HepG2 (cell line): ENCODE measurements around the gene KIAA0232. TPM values are rescaled to one million over a fixed set of nuclear protein-coding genes. Genes with fewer than 3 reads are reported as not detected.

Experiments used
- HNF4G ChIP-seq, 2 experiments: sonication (generic) in 1 of 2; formaldehyde crosslinking in 1 of 2; IDR thresholded peaks; 2 replicates each; pipeline versions ENCODE4 v1.4.0 to v1.6.1; 2011 to 2020; ENCODE audit warnings: borderline replicate concordance in 2 of 2, low read depth in 2 of 2, mild to moderate bottlenecking in 2 of 2, low read length in 1 of 2, missing genetic modification reagents in 1 of 2, moderate library complexity in 1 of 2
- ONECUT2 ChIP-seq: sonication (generic); formaldehyde crosslinking; IDR thresholded peaks from 2 replicates; pipeline ENCODE4 v1.4.0; 2020; ENCODE audit warnings: missing genetic modification reagents
- PAX8 ChIP-seq: sonication (generic); formaldehyde crosslinking; IDR thresholded peaks from 2 replicates; pipeline ENCODE4 v1.8.0; 2022; ENCODE audit warnings: mild to moderate bottlenecking, missing genetic modification reagents, borderline replicate concordance
- PTBP1 ChIP-seq: fragments of 200-400 bp; formaldehyde crosslinking; IDR thresholded peaks from 2 replicates; pipeline ENCODE4 v1.6.1; 2018; ENCODE audit warnings: low read length, low read depth; ENCODE audit not compliant: poor library complexity, severe bottlenecking
- RBFOX2 ChIP-seq: fragments of 200-400 bp; formaldehyde crosslinking; IDR thresholded peaks from 2 replicates; pipeline ENCODE4 v1.6.1; 2017; ENCODE audit warnings: low read depth, mild to moderate bottlenecking, low read length
- SMAD3 ChIP-seq: sonication (generic); formaldehyde crosslinking; IDR thresholded peaks from 2 replicates; pipeline ENCODE4 v1.4.0; 2020; ENCODE audit warnings: missing genetic modification reagents
- SRF ChIP-seq: IDR thresholded peaks from 2 replicates; pipeline ENCODE4 v1.6.1; 2011; ENCODE audit warnings: mild to moderate bottlenecking, low read depth, low read length, moderate library complexity
- U2AF1 ChIP-seq: fragments of 200-400 bp; formaldehyde crosslinking; optimal IDR thresholded peaks from 2 replicates; pipeline ENCODE3; 2017; ENCODE audit warnings: mild to moderate bottlenecking, low read depth, low read length
- ZFP82 ChIP-seq: sonication (generic); formaldehyde crosslinking; IDR thresholded peaks from 2 replicates; pipeline ENCODE4 v1.5.1; 2020; ENCODE audit warnings: mild to moderate bottlenecking, missing genetic modification reagents, borderline replicate concordance
- ZNF564 ChIP-seq: sonication (generic); formaldehyde crosslinking; IDR thresholded peaks from 2 replicates; pipeline ENCODE4 v1.8.1; 2023; ENCODE audit warnings: mild to moderate bottlenecking, missing genetic modification reagents
- polyA plus RNA-seq, 8 experiments: library from polyadenylated mRNA; depleted of rRNA in 3 of 8; stranded (reverse) in 7 of 8; unstranded in 1 of 8; fragments of >200 nt; fragmentation: Illumina TruSeq in 4 of 8; extraction: Trizol in 4 of 8; gene quantifications; 2 replicates each; pipeline versions ENCODE4 v1.2.1 to v1.2.3, GENCODE V29; 2011 to 2016; ENCODE audit warnings: low read depth in 4 of 8, missing spikeins in 1 of 8, mixed read lengths in 1 of 8; ENCODE audit not compliant: insufficient read depth in 1 of 8
- total RNA-seq, 5 experiments: library from RNA; depleted of rRNA; stranded (reverse); fragments of >200 nt; fragmentation: Illumina TruSeq; extraction: Trizol; gene quantifications; 2 replicates each; pipeline ENCODE4 v1.2.3, GENCODE V29; 2016; ENCODE audit warnings: low read depth in 1 of 5
- TF ChIP-seq, protein P1 (sequence below): sonication (generic); formaldehyde crosslinking; IDR thresholded peaks from 2 replicates; pipeline ENCODE4 v1.5.0; 2020; ENCODE audit warnings: missing genetic modification reagents
- TF ChIP-seq, protein P2 (sequence below): sonication (generic); formaldehyde crosslinking; IDR thresholded peaks from 2 replicates; pipeline ENCODE4 v1.5.0; 2020; ENCODE audit warnings: mild to moderate bottlenecking, missing genetic modification reagents
- TF ChIP-seq, protein P3 (sequence below), 2 experiments: sonication (generic) in 1 of 2; formaldehyde crosslinking in 1 of 2; IDR thresholded peaks; 2 replicates each; pipeline versions ENCODE4 v1.5.1 to v1.6.1; 2011 to 2020; ENCODE audit warnings: borderline replicate concordance in 1 of 2, low read depth in 1 of 2, low read length in 1 of 2, mild to moderate bottlenecking in 1 of 2, missing genetic modification reagents in 1 of 2, moderate library complexity in 1 of 2
- TF ChIP-seq, protein P4 (sequence below): IDR thresholded peaks from 2 replicates; pipeline ENCODE4 v1.6.1; 2016; ENCODE audit warnings: missing biosample characterization, missing genetic modification reagents, low read depth
- TF ChIP-seq, protein P5 (sequence below): sonication (generic); formaldehyde crosslinking; IDR thresholded peaks from 2 replicates; pipeline ENCODE4 v1.5.1; 2020; ENCODE audit warnings: missing genetic modification reagents, mild to moderate bottlenecking, borderline replicate concordance
- TF ChIP-seq, protein P6 (sequence below): sonication (generic); formaldehyde crosslinking; IDR thresholded peaks from 2 replicates; pipeline ENCODE4 v1.8.1; 2023; ENCODE audit warnings: mild to moderate bottlenecking, missing genetic modification reagents, borderline replicate concordance

KIAA0232 gene
- total and polyA plus RNA-seq, 2 of the 13 experiments (the other 11 are each of a cell fraction or from before 2014, with no cell fraction given): 7.8 to 17.1 TPM

DNA sequence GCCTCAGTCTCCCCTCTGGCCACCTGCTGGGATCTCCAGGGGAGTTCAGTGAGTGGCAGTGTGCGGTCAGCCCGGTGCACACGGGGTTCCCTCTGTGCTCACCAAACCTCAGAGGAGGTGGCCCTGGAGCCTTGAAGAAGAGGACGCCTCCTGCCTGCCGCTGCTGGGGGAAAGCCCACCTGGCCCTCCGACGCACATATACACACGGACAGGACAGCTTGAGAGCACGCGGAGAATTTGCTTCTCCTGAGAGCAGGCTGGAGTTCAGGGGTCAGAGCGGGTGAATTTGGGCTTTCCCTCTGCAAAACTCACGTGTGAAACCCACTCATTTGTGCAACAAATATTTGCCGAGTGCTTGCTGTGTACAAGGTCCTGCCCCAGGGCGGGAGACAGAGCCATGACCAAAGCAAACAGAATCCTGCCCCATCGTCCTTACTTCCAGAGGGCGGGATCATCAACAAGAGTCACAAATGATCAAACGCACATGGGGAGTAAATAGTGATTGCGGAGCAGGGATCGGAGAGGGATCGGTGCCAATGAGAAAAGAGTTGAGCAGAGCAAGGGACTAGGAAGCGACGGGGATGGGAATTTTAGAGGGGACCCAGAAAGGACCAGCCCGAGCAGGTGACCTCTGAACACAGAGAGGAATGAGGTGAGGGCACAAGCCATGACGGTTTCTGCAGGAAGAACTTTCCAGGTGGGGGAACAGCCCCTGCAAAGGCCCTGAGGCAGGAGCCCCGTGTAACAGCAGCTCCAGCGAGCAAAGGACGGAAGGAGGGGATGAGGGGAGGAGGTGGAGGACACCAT is 49.0 kb upstream of the KIAA0232 start (continued):
- TF ChIP-seq, protein P1, sequence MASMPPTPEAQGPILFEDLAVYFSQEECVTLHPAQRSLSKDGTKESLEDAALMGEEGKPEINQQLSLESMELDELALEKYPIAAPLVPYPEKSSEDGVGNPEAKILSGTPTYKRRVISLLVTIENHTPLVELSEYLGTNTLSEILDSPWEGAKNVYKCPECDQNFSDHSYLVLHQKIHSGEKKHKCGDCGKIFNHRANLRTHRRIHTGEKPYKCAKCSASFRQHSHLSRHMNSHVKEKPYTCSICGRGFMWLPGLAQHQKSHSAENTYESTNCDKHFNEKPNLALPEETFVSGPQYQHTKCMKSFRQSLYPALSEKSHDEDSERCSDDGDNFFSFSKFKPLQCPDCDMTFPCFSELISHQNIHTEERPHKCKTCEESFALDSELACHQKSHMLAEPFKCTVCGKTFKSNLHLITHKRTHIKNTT (CRISPR knock-in tag): no peak
- TF ChIP-seq SRF (no peak), U2AF1 (no peak), ONECUT2 (CRISPR knock-in tag) (no peak; the same call in 1 of the 2 replicates), PTBP1 (no peak), PAX8 (no peak), ZFP82 (CRISPR knock-in tag) (peak; percentile 64; the same call in 1 of the 2 replicates), SMAD3 (CRISPR knock-in tag) (peak; percentile 47; the same call in 1 of the 2 replicates), ZNF564 (CRISPR knock-in tag) (peak; percentile 90; the same call in 1 of the 2 replicates), HNF4G (IDR thresholded peaks at IDR 0.05; ENCODE audit: borderline replicate concordance, low read depth, low read length) (0 out of 2 replicates have a peak, but pooled peaks have one; percentile 18), HNF4G (CRISPR knock-in tag; IDR thresholded peaks at IDR 0.05; ENCODE audit: borderline replicate concordance, low read depth) (peak; percentile 31; the same call in 1 of the 2 replicates), RBFOX2 (no peak)
- TF ChIP-seq, protein P2, sequence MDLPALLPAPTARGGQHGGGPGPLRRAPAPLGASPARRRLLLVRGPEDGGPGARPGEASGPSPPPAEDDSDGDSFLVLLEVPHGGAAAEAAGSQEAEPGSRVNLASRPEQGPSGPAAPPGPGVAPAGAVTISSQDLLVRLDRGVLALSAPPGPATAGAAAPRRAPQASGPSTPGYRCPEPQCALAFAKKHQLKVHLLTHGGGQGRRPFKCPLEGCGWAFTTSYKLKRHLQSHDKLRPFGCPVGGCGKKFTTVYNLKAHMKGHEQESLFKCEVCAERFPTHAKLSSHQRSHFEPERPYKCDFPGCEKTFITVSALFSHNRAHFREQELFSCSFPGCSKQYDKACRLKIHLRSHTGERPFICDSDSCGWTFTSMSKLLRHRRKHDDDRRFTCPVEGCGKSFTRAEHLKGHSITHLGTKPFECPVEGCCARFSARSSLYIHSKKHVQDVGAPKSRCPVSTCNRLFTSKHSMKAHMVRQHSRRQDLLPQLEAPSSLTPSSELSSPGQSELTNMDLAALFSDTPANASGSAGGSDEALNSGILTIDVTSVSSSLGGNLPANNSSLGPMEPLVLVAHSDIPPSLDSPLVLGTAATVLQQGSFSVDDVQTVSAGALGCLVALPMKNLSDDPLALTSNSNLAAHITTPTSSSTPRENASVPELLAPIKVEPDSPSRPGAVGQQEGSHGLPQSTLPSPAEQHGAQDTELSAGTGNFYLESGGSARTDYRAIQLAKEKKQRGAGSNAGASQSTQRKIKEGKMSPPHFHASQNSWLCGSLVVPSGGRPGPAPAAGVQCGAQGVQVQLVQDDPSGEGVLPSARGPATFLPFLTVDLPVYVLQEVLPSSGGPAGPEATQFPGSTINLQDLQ (CRISPR knock-in tag): peak; percentile 17; the same call in 1 of the 2 replicates
- TF ChIP-seq, protein P3, sequence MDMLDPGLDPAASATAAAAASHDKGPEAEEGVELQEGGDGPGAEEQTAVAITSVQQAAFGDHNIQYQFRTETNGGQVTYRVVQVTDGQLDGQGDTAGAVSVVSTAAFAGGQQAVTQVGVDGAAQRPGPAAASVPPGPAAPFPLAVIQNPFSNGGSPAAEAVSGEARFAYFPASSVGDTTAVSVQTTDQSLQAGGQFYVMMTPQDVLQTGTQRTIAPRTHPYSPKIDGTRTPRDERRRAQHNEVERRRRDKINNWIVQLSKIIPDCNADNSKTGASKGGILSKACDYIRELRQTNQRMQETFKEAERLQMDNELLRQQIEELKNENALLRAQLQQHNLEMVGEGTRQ (IDR thresholded peaks at IDR 0.05; ENCODE audit: low read depth, low read length): no peak
- TF ChIP-seq, protein P3 (CRISPR knock-in tag; IDR thresholded peaks at IDR 0.05; ENCODE audit: borderline replicate concordance): no peak
- TF ChIP-seq, protein P4, sequence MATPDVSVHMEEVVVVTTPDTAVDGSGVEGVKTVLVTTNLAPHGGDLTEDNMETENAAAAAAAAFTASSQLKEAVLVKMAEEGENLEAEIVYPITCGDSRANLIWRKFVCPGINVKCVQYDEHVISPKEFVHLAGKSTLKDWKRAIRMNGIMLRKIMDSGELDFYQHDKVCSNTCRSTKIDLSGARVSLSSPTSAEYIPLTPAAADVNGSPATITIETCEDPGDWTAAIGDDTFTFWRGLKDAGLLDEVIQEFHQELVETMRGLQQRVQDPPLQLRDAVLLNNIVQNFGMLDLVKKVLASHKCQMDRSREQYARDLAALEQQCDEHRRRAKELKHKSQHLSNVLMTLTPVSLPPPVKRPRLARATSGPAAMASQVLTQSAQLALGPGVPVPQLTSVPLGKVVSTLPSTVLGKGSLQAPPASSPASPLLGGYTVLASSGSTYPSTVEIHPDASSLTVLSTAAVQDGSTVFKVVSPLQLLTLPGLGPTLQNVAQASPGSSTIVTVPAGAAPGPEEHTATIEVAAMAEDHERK (CRISPR knock-in tag): no peak
- TF ChIP-seq, protein P5, sequence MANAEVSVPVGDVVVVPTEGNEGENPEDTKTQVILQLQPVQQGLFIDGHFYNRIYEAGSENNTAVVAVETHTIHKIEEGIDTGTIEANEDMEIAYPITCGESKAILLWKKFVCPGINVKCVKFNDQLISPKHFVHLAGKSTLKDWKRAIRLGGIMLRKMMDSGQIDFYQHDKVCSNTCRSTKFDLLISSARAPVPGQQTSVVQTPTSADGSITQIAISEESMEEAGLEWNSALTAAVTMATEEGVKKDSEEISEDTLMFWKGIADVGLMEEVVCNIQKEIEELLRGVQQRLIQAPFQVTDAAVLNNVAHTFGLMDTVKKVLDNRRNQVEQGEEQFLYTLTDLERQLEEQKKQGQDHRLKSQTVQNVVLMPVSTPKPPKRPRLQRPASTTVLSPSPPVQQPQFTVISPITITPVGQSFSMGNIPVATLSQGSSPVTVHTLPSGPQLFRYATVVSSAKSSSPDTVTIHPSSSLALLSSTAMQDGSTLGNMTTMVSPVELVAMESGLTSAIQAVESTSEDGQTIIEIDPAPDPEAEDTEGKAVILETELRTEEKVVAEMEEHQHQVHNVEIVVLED: peak; percentile 69; the same call in 1 of the 2 replicates
- TF ChIP-seq, protein P6, sequence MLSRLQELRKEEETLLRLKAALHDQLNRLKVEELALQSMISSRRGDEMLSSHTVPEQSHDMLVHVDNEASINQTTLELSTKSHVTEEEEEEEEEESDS (CRISPR knock-in tag): peak; percentile 58; the same call in 1 of the 2 replicates
